ENCODE measurements around the gene LBHD2. TPM values are rescaled to one million over a fixed set of nuclear protein-coding genes. Genes with fewer than 3 reads are reported as not detected.

LBHD2 gene
- total and polyA plus RNA-seq, 2 of the 13 experiments (the other 11 are each of a cell fraction or from before 2014, with no cell fraction given): 0.67 to 1.00 TPM

DNA sequence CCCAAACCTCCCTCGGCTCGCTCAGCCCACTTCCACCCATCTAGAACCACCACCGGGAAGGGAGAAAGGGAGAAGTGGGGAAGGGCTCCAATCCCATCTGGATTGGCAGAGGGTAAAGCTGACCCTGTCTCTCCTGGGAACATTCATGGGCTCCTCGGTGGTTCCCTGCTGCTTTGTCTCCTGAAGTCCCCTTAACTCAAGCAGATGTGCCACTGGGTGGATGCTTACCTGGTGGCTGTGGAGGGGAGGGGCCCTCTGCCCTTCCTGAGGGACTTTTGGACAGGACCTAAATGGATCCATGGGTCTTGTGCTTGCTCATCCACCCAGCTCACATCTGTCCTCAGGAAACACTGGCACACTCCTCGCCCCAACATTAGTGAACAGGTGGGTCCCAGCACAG, 24.5 kb upstream of the LBHD2 start:
- H3K27me3 ChIP-seq (ENCODE audit: control insufficient read depth in 1 of 2, insufficient read depth in 2 of 2, low read length in 2 of 2): no peaks in the 10 kb centered on the region
- no peak overlapping the region for H3K27ac ChIP-seq (ENCODE audit: extremely low read length, insufficient read depth, low read length)
- DNase-seq (ENCODE audit: low spot score) (no peak), ATAC-seq (no peak), FAIRE-seq (no peak)
- H3K79me2 ChIP-seq (ENCODE audit: insufficient read depth, low read length): peaks cover 20% of the 10 kb centered on the region
- POLR2A ChIA-PET: no interaction called here
- peaks cover 43% of the 10 kb centered on the region for H3K4me1 ChIP-seq (ENCODE audit: insufficient read depth, low read length)
- TF ChIP-seq MBNL3 (CRISPR knock-in tag; conservative IDR thresholded peaks at IDR 0.05) (no peak), ZNF7 (CRISPR knock-in tag; IDR thresholded peaks at IDR 0.05) (no peak), SMAD9 (CRISPR knock-in tag; IDR thresholded peaks at IDR 0.05) (no peak)
- TF ChIP-seq, protein P1, sequence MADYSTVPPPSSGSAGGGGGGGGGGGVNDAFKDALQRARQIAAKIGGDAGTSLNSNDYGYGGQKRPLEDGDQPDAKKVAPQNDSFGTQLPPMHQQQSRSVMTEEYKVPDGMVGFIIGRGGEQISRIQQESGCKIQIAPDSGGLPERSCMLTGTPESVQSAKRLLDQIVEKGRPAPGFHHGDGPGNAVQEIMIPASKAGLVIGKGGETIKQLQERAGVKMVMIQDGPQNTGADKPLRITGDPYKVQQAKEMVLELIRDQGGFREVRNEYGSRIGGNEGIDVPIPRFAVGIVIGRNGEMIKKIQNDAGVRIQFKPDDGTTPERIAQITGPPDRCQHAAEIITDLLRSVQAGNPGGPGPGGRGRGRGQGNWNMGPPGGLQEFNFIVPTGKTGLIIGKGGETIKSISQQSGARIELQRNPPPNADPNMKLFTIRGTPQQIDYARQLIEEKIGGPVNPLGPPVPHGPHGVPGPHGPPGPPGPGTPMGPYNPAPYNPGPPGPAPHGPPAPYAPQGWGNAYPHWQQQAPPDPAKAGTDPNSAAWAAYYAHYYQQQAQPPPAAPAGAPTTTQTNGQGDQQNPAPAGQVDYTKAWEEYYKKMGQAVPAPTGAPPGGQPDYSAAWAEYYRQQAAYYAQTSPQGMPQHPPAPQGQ (CRISPR knock-in tag; IDR thresholded peaks at IDR 0.05; ENCODE audit: borderline replicate concordance): no peak
- intact Hi-C loops (cut with micrococcal nuclease; ENCODE audit: unreplicated experiment): no loop called here
- H3K4me3 ChIP-seq (replicated peaks in 1 of 3; ENCODE audit: insufficient read depth in 1 of 3, low read depth in 2 of 3, low read length in 3 of 3): no peak overlapping the region
- peaks cover 5% of the 10 kb centered on the region; the same call in 1 of the 2 replicates for H4K20me1 ChIP-seq (ENCODE audit: insufficient read depth, low read length)
- 58% methylated on average over 4 of the region's 5 CpGs for WGBS (ENCODE audit: low lambda C conversion rate)
- no peaks in the 10 kb centered on the region for H3K36me3 ChIP-seq (replicated peaks in 1 of 2; ENCODE audit: control insufficient read depth in 1 of 2, insufficient read depth in 2 of 2, low read length in 2 of 2)
- CTCF ChIA-PET (ENCODE audit: low intra/inter-chr PET ratio, low total read pairs): no interaction called here
- in situ Hi-C loops (cut with HindIII; ENCODE audit: extremely low pct_ligation_motif_present, low pct_unique_long_range_greater_than_20kb): no loop called here
- no peak overlapping the region for H3K4me2 ChIP-seq (ENCODE audit: low read depth, low read length)
- BruUV-seq (replicated peaks): no TSS peak
- no peak overlapping the region for H2AFZ ChIP-seq (ENCODE audit: low read length)
- H3K9me3 ChIP-seq (ENCODE audit: low read length): no peaks in the 10 kb centered on the region
- no peak overlapping the region for H3K9ac ChIP-seq (ENCODE audit: insufficient read depth, low read depth, low read length)

DNA sequence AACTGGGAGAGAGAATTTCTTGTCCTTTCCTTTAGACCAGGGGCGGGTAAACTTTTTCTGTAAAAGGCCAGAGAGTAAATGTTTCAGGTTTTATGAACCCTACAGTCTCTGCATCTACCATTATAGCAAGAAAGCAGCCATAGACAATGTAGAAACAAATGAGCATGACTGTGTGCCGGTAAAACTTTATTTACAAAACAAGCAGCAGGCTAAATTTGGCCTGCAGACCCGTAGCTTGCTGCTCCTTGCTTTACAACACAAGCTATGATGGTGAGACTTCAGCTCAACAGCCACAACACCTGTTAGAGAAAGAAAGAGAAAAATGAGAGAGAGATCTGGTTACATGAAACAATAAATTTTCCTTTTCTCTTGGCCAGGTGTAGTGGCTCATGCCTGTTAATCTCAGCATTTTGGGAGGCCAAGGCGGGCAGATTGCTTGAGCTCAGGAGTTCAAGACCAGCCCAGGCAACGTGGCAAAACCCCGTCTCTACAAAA, 22.5 kb upstream of the LBHD2 start:
- 28% methylated on average over 6 of the region's 6 CpGs for WGBS (ENCODE audit: low lambda C conversion rate)
- Histone ChIP-seq H3K9ac (ENCODE audit: insufficient read depth, low read depth, low read length) (no peak overlapping the region), H4K20me1 (ENCODE audit: insufficient read depth, low read length) (no peaks in the 10 kb centered on the region), H2AFZ (ENCODE audit: low read length) (no peak overlapping the region), H3K9me3 (ENCODE audit: low read length) (no peaks in the 10 kb centered on the region), H3K4me1 (ENCODE audit: insufficient read depth, low read length) (peaks cover 34% of the 10 kb centered on the region), H3K36me3 (replicated peaks in 1 of 2; ENCODE audit: control insufficient read depth in 1 of 2, insufficient read depth in 2 of 2, low read length in 2 of 2) (no peaks in the 10 kb centered on the region), H3K27ac (ENCODE audit: extremely low read length, insufficient read depth, low read length) (no peak overlapping the region), H3K27me3 (ENCODE audit: control insufficient read depth in 1 of 2, insufficient read depth in 2 of 2, low read length in 2 of 2) (no peaks in the 10 kb centered on the region; a peak in 1 of 5 replicates), H3K4me2 (ENCODE audit: low read depth, low read length) (no peak overlapping the region), H3K79me2 (ENCODE audit: insufficient read depth, low read length) (peaks cover 4% of the 10 kb centered on the region), H3K4me3 (replicated peaks in 1 of 3; ENCODE audit: insufficient read depth in 1 of 3, low read depth in 2 of 3, low read length in 3 of 3) (no peak overlapping the region)
- FAIRE-seq (no peak), DNase-seq (ENCODE audit: low spot score) (no peak), ATAC-seq (no peak)
- in situ Hi-C loops (cut with HindIII; ENCODE audit: extremely low pct_ligation_motif_present, low pct_unique_long_range_greater_than_20kb): no loop called here
- POLR2A ChIA-PET: no interaction called here
- BruUV-seq (replicated peaks): no TSS peak
- intact Hi-C loops (cut with micrococcal nuclease; ENCODE audit: unreplicated experiment): no loop called here
- CTCF ChIA-PET (ENCODE audit: low intra/inter-chr PET ratio, low total read pairs): no interaction called here
- TF ChIP-seq HDAC2 (CRISPR knock-in tag; IDR thresholded peaks at IDR 0.05) (no peak), ATRX (CRISPR knock-in tag; IDR thresholded peaks at IDR 0.05; ENCODE audit: borderline replicate concordance) (no peak)
- TF ChIP-seq, protein P2, sequence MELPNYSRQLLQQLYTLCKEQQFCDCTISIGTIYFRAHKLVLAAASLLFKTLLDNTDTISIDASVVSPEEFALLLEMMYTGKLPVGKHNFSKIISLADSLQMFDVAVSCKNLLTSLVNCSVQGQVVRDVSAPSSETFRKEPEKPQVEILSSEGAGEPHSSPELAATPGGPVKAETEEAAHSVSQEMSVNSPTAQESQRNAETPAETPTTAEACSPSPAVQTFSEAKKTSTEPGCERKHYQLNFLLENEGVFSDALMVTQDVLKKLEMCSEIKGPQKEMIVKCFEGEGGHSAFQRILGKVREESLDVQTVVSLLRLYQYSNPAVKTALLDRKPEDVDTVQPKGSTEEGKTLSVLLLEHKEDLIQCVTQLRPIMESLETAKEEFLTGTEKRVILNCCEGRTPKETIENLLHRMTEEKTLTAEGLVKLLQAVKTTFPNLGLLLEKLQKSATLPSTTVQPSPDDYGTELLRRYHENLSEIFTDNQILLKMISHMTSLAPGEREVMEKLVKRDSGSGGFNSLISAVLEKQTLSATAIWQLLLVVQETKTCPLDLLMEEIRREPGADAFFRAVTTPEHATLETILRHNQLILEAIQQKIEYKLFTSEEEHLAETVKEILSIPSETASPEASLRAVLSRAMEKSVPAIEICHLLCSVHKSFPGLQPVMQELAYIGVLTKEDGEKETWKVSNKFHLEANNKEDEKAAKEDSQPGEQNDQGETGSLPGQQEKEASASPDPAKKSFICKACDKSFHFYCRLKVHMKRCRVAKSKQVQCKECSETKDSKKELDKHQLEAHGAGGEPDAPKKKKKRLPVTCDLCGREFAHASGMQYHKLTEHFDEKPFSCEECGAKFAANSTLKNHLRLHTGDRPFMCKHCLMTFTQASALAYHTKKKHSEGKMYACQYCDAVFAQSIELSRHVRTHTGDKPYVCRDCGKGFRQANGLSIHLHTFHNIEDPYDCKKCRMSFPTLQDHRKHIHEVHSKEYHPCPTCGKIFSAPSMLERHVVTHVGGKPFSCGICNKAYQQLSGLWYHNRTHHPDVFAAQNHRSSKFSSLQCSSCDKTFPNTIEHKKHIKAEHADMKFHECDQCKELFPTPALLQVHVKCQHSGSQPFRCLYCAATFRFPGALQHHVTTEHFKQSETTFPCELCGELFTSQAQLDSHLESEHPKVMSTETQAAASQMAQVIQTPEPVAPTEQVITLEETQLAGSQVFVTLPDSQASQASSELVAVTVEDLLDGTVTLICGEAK (IDR thresholded peaks at IDR 0.05): peak; percentile 40
- TF ChIP-seq, protein P2 (CRISPR knock-in tag; IDR thresholded peaks at IDR 0.05): peak; percentile 88
